IMR-90 (cell line): Measurements from ENCODE around the gene CAMKMT. TPM values are rescaled to one million over a fixed set of nuclear protein-coding genes. Genes with fewer than 3 reads are reported as not detected.

ENCODE experiments used
- ATAC-seq: fragments of 200-7000 bp; cut with Tn5 transposase; 2 replicates; pipeline ENCODE4 v1.9.1; 2020; ENCODE audit warnings: low read depth, mild to moderate bottlenecking, moderate library complexity
- BruUV-seq: library from RNA; stranded (reverse); fragments of 400-500 nt; replicated peaks from 2 replicates; lab custom pipeline; 2021; lab: Mats Ljungman, UMichigan
- CTCF ChIA-PET: fragments of 300-600 bp; formaldehyde crosslinking; extraction: SDS; loops from one replicate; lab custom pipeline; 2021; ENCODE audit warnings: antibody characterized with exemption; lab: Yijun Ruan, JAX
- POLR2A ChIA-PET: fragments of 300-600 bp; sonication (Branson Sonifier 250); formaldehyde crosslinking; loops from one replicate; lab custom pipeline; 2022; ENCODE audit warnings: antibody characterized with exemption; ENCODE audit not compliant: unreplicated experiment; lab: Charles Lee
- DNase-seq: peaks from one replicate; pipeline ENCODE4 v3.0.0; 2013
- H2AFZ ChIP-seq: replicated peaks from 2 replicates; pipeline ENCODE3; 2013; ENCODE audit warnings: low read length, mild to moderate bottlenecking; ENCODE audit not compliant: poor library complexity
- H2AK5ac ChIP-seq: 2 replicates; pipeline ENCODE4 v1.6.1; 2013; ENCODE audit warnings: low read depth, low read length, inconsistent platforms
- H2AK9ac ChIP-seq: replicated peaks from 2 replicates; pipeline ENCODE3; 2013; ENCODE audit warnings: mild to moderate bottlenecking, low read depth, low read length, moderate library complexity; ENCODE audit not compliant: poor library complexity
- H2BK120ac ChIP-seq: 2 replicates; pipeline ENCODE4 v1.6.1; 2013; ENCODE audit warnings: low read depth, low read length, inconsistent platforms
- H2BK15ac ChIP-seq: 3 replicates; pipeline ENCODE4 v1.6.1; 2013; ENCODE audit warnings: low read depth, low read length, inconsistent platforms
- H2BK20ac ChIP-seq: 2 replicates; pipeline ENCODE4 v1.6.1; 2013; ENCODE audit warnings: low read depth, mild to moderate bottlenecking, inconsistent platforms, low read length, moderate library complexity
- H2BK5ac ChIP-seq: 2 replicates; pipeline ENCODE4 v1.6.1; 2013; ENCODE audit warnings: mild to moderate bottlenecking, low read depth, low read length, inconsistent platforms; ENCODE audit not compliant: poor library complexity, severe bottlenecking
- H3K14ac ChIP-seq: replicated peaks from 2 replicates; pipeline ENCODE4 v1.6.1; 2013; ENCODE audit warnings: low read depth, low read length, inconsistent platforms
- H3K18ac ChIP-seq: 2 replicates; pipeline ENCODE4 v1.6.1; 2013; ENCODE audit warnings: low read depth, low read length, control low read depth
- H3K23ac ChIP-seq: 2 replicates; pipeline ENCODE4 v1.6.1; 2013; ENCODE audit warnings: low read depth, low read length, inconsistent platforms
- H3K27ac ChIP-seq: 2 replicates; pipeline ENCODE4 v1.5.1; 2013; ENCODE audit warnings: mild to moderate bottlenecking, control low read depth, low read length; ENCODE audit not compliant: insufficient read depth
- H3K27me3 ChIP-seq: 2 replicates; pipeline ENCODE4 v1.6.1; 2013; ENCODE audit warnings: low read length; ENCODE audit not compliant: control insufficient read depth, insufficient read depth
- H3K36me3 ChIP-seq: 2 replicates; pipeline ENCODE4 v1.6.1; 2013; ENCODE audit warnings: low read length, mixed read lengths; ENCODE audit not compliant: control insufficient read depth, insufficient read depth
- H3K4ac ChIP-seq: 2 replicates; pipeline ENCODE4 v1.6.1; 2013; ENCODE audit warnings: low read depth, low read length, inconsistent platforms
- H3K4me1 ChIP-seq: 2 replicates; pipeline ENCODE4 v1.6.1; 2013; ENCODE audit warnings: low read length, mixed read lengths; ENCODE audit not compliant: control insufficient read depth, insufficient read depth
- H3K4me2 ChIP-seq: 2 replicates; pipeline ENCODE4 v1.6.1; 2013; ENCODE audit warnings: low read depth, mild to moderate bottlenecking, control low read depth, low read length, moderate library complexity
- H3K4me3 ChIP-seq: 2 replicates; pipeline ENCODE4 v1.5.1; 2013; ENCODE audit warnings: low read depth, mild to moderate bottlenecking, control low read depth, low read length, moderate library complexity; ENCODE audit not compliant: insufficient read depth
- H3K56ac ChIP-seq: 2 replicates; pipeline ENCODE4 v1.6.1; 2013; ENCODE audit warnings: low read length, inconsistent platforms; ENCODE audit not compliant: insufficient read depth; ENCODE audit errors: extremely low read depth
- H3K79me1 ChIP-seq, 2 experiments: 2 replicates each; pipeline ENCODE4 v1.6.1; 2013; ENCODE audit warnings: low read length in 2 of 2, inconsistent platforms in 1 of 2, low read depth in 1 of 2
- H3K9ac ChIP-seq: 2 replicates; pipeline ENCODE4 v1.6.1; 2013; ENCODE audit warnings: low read depth, low read length, control low read depth
- H3K9me1 ChIP-seq: 2 replicates; pipeline ENCODE4 v1.6.1; 2013; ENCODE audit warnings: low read length, inconsistent platforms; ENCODE audit not compliant: insufficient read depth
- H3K9me3 ChIP-seq: 2 replicates; pipeline ENCODE4 v1.6.1; 2013; ENCODE audit warnings: low read length; ENCODE audit not compliant: control insufficient read depth, insufficient read depth
- H4K20me1 ChIP-seq: 2 replicates; pipeline ENCODE4 v1.6.1; 2013; ENCODE audit warnings: low read length, inconsistent platforms; ENCODE audit not compliant: insufficient read depth
- H4K5ac ChIP-seq: 2 replicates; pipeline ENCODE4 v1.6.1; 2013; ENCODE audit warnings: mild to moderate bottlenecking, low read depth, low read length, control low read depth
- H4K8ac ChIP-seq, 2 experiments: 2 replicates each; pipeline ENCODE4 v1.6.1; 2013; ENCODE audit warnings: low read depth in 2 of 2, low read length in 2 of 2, control low read depth in 1 of 2, inconsistent platforms in 1 of 2
- H4K91ac ChIP-seq: 2 replicates; pipeline ENCODE4 v1.6.1; 2013; ENCODE audit warnings: low read depth, low read length, inconsistent platforms; ENCODE audit not compliant: insufficient read depth
- BHLHE40 ChIP-seq: fragments of 150-350 bp; IDR thresholded peaks from 2 replicates; pipeline ENCODE4 v1.6.1; 2016; ENCODE audit warnings: mild to moderate bottlenecking, low read depth, low read length
- MAFK ChIP-seq: IDR thresholded peaks from 2 replicates; pipeline ENCODE4 v1.6.1; 2012; ENCODE audit warnings: low read depth, low read length, improper control_type of control experiment
- POLR2A ChIP-seq: IDR thresholded peaks from 2 replicates; pipeline ENCODE4 v1.6.1; 2012; ENCODE audit warnings: mild to moderate bottlenecking, low read depth, low read length
- RAD21 ChIP-seq: IDR thresholded peaks from 2 replicates; pipeline ENCODE4 v1.6.1; 2012; ENCODE audit warnings: low read length, improper control_type of control experiment
- RFX5 ChIP-seq: IDR thresholded peaks from 2 replicates; pipeline ENCODE4 v1.8.0; 2012; ENCODE audit warnings: low read depth, mild to moderate bottlenecking, low read length, moderate library complexity
- SMC3 ChIP-seq: fragments of 150-350 bp; IDR thresholded peaks from 2 replicates; pipeline ENCODE4 v1.6.1; 2016; ENCODE audit warnings: low read depth, mild to moderate bottlenecking, antibody characterized with exemption, low read length, moderate library complexity
- WGBS, 2 experiments: methylation state at CpG; one replicate each; pipeline versions ENCODE4 v1.1.5 to v1.1.7; 2013; ENCODE audit warnings: missing lambda C conversion rate in 2 of 2; ENCODE audit not compliant: insufficient read length in 1 of 2; ENCODE audit errors: extremely low coverage in 2 of 2; 5-methylcytosine and 5-hydroxymethylcytosine counted together
- dilution Hi-C: fragments of 300-500 bp; cut with HindIII; formaldehyde crosslinking; loops from one replicate; pipeline ENCODE4 v1.14.3; 2018; ENCODE audit warnings: low sequenced_read_pairs; ENCODE audit not compliant: unreplicated experiment
- in situ Hi-C: fragments of 300-500 bp; cut with MboI; formaldehyde crosslinking; loops from 3 replicates; pipeline ENCODE4 v1.14.3; 2019; ENCODE audit warnings: low sequenced_read_pairs, inconsistent platforms, mixed read lengths
- intact Hi-C: fragments of 100-400 bp; cut with micrococcal nuclease; formaldehyde crosslinking; loops from 2 replicates; pipeline ENCODE4 v1.10.0; 2022
- polyA plus RNA-seq, 3 experiments: library from polyadenylated mRNA; depleted of rRNA; stranded (reverse); fragments of >200 nt; gene quantifications; 2 replicates each; pipeline ENCODE4 v1.2.3, GENCODE V29; 2012; ENCODE audit warnings: low replicate concordance in 1 of 3
- total RNA-seq: library from RNA; depleted of rRNA; stranded (reverse); fragments of >200 nt; gene quantifications from 2 replicates; pipeline ENCODE4 v1.2.3, GENCODE V29; 2012
- TF ChIP-seq, protein P1 (sequence below): fragments of 150-350 bp; IDR thresholded peaks from 2 replicates; pipeline ENCODE4 v1.6.1; 2016; ENCODE audit warnings: low read depth, mild to moderate bottlenecking, low read length, moderate library complexity, borderline replicate concordance
- TF ChIP-seq, protein P2 (sequence below): fragments of 150-350 bp; IDR thresholded peaks from 2 replicates; pipeline ENCODE4 v1.6.1; 2017; ENCODE audit warnings: mild to moderate bottlenecking, antibody characterized with exemption, low read length, low read depth

The CAMKMT gene
- total and polyA plus RNA-seq, 2 of the 4 experiments (the other 2 are of a cell fraction), result 4.4 to 6.8 TPM

DNA sequence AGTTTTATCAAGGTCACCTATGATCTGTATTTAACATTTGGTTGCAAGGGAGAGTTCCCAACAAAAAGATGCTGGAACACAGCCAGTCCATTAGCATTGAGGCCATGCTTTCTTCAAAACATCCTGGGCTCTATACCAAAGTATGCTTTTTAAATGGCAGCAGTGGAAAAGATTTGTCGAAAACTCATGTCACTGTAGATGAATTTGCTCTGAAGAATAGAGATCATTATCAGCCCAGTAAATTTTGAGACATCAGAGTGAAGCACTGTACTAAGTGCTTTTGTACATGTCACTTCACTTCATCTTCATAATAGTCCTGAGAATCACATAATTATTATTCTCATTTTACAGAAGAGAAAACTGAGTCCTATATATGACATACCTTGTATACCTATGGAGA, 189.8 kb downstream of the CAMKMT start:
- Histone ChIP-seq H4K8ac (no peak overlapping the region), H3K56ac (no peak overlapping the region), H2BK120ac (no peak overlapping the region), H3K4me3 (no peak overlapping the region), H2BK20ac (no peak overlapping the region), H3K27ac (no peak overlapping the region), H3K4me1 (peaks cover 3% of the 10 kb centered on the region; the same call in 1 of the 2 replicates), H2AFZ (no peak overlapping the region), H2AK5ac (no peak overlapping the region), H3K4ac (no peak overlapping the region), H3K9me3 (no peaks in the 10 kb centered on the region), H3K27me3 (no peaks in the 10 kb centered on the region), H3K9ac (no peak overlapping the region), H3K18ac (no peak overlapping the region), H2BK15ac (no peak overlapping the region), H3K14ac (no peak overlapping the region), H4K20me1 (no peaks in the 10 kb centered on the region), H3K4me2 (no peak overlapping the region), H2BK5ac (no peak overlapping the region), H3K23ac (no peak overlapping the region), H3K79me1 (no peaks in the 10 kb centered on the region), H2AK9ac (no peak overlapping the region), H3K9me1 (no peaks in the 10 kb centered on the region), H3K36me3 (no peaks in the 10 kb centered on the region), H4K91ac (no peak overlapping the region), H4K5ac (no peak overlapping the region)
- TF ChIP-seq, protein P1, sequence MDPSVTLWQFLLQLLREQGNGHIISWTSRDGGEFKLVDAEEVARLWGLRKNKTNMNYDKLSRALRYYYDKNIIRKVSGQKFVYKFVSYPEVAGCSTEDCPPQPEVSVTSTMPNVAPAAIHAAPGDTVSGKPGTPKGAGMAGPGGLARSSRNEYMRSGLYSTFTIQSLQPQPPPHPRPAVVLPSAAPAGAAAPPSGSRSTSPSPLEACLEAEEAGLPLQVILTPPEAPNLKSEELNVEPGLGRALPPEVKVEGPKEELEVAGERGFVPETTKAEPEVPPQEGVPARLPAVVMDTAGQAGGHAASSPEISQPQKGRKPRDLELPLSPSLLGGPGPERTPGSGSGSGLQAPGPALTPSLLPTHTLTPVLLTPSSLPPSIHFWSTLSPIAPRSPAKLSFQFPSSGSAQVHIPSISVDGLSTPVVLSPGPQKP, result no peak
- TF ChIP-seq POLR2A (no peak), BHLHE40 (no peak), SMC3 (no peak), RAD21 (no peak), MAFK (no peak), RFX5 (no peak)
- TF ChIP-seq, protein P2, sequence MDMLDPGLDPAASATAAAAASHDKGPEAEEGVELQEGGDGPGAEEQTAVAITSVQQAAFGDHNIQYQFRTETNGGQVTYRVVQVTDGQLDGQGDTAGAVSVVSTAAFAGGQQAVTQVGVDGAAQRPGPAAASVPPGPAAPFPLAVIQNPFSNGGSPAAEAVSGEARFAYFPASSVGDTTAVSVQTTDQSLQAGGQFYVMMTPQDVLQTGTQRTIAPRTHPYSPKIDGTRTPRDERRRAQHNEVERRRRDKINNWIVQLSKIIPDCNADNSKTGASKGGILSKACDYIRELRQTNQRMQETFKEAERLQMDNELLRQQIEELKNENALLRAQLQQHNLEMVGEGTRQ, result no peak
- ChIA-PET POLR2A (no interaction called here), CTCF (no interaction called here)
- BruUV-seq, result no TSS peak
- intact Hi-C loops, result no loop called here
- in situ Hi-C loops, result no loop called here
- DNase-seq (no peak), ATAC-seq (no peak)
- 100% methylated on average over 1 of the region's 1 CpG; no CpG with 5 or more reads in 1 of the 2 experiments for WGBS, 2 experiments
- dilution Hi-C loops, result no loop called here
